Neural crest cell (in vitro differentiated cells): Measurements from ENCODE around the gene PPID. TPM values are rescaled to one million over a fixed set of nuclear protein-coding genes. Genes with fewer than 3 reads are reported as not detected.

Source experiments
- DNase-seq: peaks from one replicate; pipeline ENCODE4 v3.0.0; 2021; ENCODE audit warnings: low read depth, mixed read lengths, low spot score
- H3K27ac Mint-ChIP-seq: one replicate; pipeline ENCODE4 v1.8.0; 2021; ENCODE audit warnings: mild to moderate bottlenecking, mixed read lengths; ENCODE audit not compliant: unreplicated experiment
- H3K27me3 Mint-ChIP-seq: 2 replicates; pipeline ENCODE4 v1.8.0; 2021; ENCODE audit warnings: low read depth, mild to moderate bottlenecking, mixed read lengths
- H3K36me3 Mint-ChIP-seq: 2 replicates; pipeline ENCODE4 v1.8.0; 2021; ENCODE audit warnings: low read depth, mild to moderate bottlenecking, mixed read lengths
- H3K4me1 Mint-ChIP-seq: 2 replicates; pipeline ENCODE4 v1.8.0; 2021; ENCODE audit warnings: mixed read lengths
- H3K4me3 Mint-ChIP-seq: one replicate; pipeline ENCODE4 v1.8.0; 2021; ENCODE audit warnings: mild to moderate bottlenecking, mixed read lengths
- H3K9me3 Mint-ChIP-seq: 2 replicates; pipeline ENCODE4 v1.8.0; 2021; ENCODE audit warnings: mixed read lengths
- long read RNA-seq: library from polyadenylated mRNA; unstranded; transcript quantifications from one replicate; pipeline ENCODE4 v2.0.0, GENCODE V29; 2020
- total RNA-seq: library from RNA; stranded (reverse); gene quantifications from 2 replicates; pipeline ENCODE4 v1.2.1, GENCODE V29; 2021
- TF ChIP-seq, protein P1 (sequence below): fragments of 200-600 bp; sonication (generic); conservative IDR thresholded peaks from 2 replicates; pipeline ENCODE4 v1.5.0; 2021; ENCODE audit warnings: antibody characterized with exemption, mild to moderate bottlenecking

The PPID gene
- 38.5 and 40.2 TPM in 2 replicates for total RNA-seq
- long read RNA-seq, transcript PPID-201 (10 exons, 1,823 nt), result major isoform, 157 of 177 reads
- long read RNA-seq, partial matches to known transcripts, result 14 of 177 reads
- long read RNA-seq, other reads (novel, unspliced or antisense), result 6 of 177 reads

DNA sequence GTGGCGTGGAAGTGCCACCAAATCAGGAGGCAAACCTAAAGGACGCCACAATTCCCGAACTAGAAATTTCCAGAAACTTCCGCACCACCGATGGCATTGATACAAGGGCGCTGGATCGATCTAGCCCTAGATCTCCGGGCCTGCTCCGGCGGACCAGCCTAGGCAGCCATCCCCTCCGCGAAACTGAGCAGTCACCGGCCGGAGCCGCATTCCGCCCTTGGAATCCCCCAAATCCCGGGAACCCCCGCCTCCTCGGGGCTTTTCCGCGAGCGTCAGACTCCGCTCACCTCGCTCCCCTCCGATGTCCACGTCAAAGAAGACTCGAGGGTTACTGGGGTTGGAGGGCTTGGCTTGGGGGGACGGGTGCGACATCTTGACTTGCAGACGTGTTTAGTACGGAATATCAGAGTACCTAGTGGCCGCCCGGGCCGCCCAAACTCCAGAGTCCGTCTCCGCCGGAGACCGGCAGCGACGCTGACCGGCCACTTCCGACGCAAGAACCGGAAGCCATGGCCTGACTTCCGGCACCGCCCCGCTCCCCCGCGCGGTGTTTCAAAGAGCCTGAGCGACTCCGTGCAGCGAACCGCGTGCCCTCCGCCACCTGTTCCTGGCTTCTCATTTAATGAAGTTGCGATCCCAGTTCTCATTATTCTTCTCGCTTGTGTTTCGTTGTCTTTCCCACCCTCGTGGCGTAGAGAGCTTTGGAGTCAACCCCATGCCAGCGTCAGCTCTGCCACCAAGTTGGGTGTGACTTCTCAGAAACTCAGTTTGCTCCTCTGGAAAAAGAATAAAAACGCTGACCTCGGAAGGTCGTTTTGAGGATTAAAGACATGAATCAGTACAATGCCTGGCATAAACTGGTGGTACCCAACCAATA is at the start of gene PPID:
PPID (minus strand) TSS at position 480 of the 877 bp plus-strand sequence; CDS start at position 372, 108 bp downstream.
- H3K36me3 Mint-ChIP-seq, result peaks cover 8% of the 10 kb centered on the region
- peak; percentile 72 for DNase-seq
- no peaks in the 10 kb centered on the region for H3K9me3 Mint-ChIP-seq
- TF ChIP-seq, protein P1, sequence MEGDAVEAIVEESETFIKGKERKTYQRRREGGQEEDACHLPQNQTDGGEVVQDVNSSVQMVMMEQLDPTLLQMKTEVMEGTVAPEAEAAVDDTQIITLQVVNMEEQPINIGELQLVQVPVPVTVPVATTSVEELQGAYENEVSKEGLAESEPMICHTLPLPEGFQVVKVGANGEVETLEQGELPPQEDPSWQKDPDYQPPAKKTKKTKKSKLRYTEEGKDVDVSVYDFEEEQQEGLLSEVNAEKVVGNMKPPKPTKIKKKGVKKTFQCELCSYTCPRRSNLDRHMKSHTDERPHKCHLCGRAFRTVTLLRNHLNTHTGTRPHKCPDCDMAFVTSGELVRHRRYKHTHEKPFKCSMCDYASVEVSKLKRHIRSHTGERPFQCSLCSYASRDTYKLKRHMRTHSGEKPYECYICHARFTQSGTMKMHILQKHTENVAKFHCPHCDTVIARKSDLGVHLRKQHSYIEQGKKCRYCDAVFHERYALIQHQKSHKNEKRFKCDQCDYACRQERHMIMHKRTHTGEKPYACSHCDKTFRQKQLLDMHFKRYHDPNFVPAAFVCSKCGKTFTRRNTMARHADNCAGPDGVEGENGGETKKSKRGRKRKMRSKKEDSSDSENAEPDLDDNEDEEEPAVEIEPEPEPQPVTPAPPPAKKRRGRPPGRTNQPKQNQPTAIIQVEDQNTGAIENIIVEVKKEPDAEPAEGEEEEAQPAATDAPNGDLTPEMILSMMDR, result no peak
- peaks cover 10% of the 10 kb centered on the region for H3K27me3 Mint-ChIP-seq
- peak within 1 kb of the TSS; percentile 98 for H3K27ac Mint-ChIP-seq
- peaks cover 21% of the 10 kb centered on the region for H3K4me1 Mint-ChIP-seq
- H3K4me3 Mint-ChIP-seq, result peak within 1 kb of the TSS; percentile 97

DNA sequence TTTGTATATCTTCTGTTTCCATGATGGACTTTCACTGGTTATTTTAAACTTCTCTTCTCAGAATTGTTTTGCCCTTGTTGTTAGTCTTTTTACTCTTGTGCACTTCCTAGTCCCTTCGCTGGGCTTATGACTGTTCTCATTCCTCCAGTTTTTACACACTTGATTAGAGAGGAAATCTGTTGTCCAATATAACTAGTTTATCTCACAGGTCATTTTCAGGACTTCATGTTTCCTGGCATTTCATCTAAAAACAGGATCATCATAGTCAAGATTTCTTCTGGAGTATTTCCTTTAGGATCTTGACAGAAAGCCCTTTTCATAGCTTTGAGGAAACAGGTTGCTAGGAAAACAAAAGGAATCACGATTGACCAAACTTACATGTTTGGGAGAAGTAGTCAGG is 48.6 kb upstream of the PPID start:
- H3K27me3 Mint-ChIP-seq, result no peaks in the 10 kb centered on the region

DNA sequence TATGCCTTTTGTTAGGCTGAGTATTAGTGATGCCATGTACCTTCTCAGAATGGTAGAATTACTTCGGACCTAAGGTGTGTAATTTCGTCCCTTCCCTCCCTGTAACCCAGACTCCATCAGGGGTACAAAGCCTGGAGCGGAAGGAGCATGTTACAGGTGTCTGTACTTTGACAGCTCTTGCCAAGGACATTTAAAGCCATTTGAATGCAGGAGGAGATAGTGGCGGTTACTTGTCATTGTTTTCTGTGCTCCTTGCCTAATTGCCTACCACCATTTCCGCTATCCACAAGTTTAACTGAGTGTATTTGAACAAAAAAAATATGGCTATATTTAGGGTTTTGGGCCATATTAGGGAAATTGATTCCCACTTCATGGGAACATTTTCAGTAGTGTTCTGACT is 47.5 kb upstream of the PPID start:
- Mint-ChIP-seq H3K4me3 (peak overlapping the region; percentile 99), H3K27ac (no peak overlapping the region), H3K9me3 (no peaks in the 10 kb centered on the region), H3K36me3 (no peaks in the 10 kb centered on the region), H3K27me3 (no peaks in the 10 kb centered on the region), H3K4me1 (peaks cover 36% of the 10 kb centered on the region)
- no peak for DNase-seq
- TF ChIP-seq, protein P1, result no peak

More for the DNA sequence above, 48.6 kb upstream of the PPID start:
- peak overlapping the region; percentile 43 for H3K4me3 Mint-ChIP-seq
- no peak overlapping the region for H3K27ac Mint-ChIP-seq
- DNase-seq, result no peak
- peaks cover 36% of the 10 kb centered on the region for H3K4me1 Mint-ChIP-seq
- H3K9me3 Mint-ChIP-seq, result no peaks in the 10 kb centered on the region
- TF ChIP-seq, protein P1, result no peak
- H3K36me3 Mint-ChIP-seq, result no peaks in the 10 kb centered on the region

DNA sequence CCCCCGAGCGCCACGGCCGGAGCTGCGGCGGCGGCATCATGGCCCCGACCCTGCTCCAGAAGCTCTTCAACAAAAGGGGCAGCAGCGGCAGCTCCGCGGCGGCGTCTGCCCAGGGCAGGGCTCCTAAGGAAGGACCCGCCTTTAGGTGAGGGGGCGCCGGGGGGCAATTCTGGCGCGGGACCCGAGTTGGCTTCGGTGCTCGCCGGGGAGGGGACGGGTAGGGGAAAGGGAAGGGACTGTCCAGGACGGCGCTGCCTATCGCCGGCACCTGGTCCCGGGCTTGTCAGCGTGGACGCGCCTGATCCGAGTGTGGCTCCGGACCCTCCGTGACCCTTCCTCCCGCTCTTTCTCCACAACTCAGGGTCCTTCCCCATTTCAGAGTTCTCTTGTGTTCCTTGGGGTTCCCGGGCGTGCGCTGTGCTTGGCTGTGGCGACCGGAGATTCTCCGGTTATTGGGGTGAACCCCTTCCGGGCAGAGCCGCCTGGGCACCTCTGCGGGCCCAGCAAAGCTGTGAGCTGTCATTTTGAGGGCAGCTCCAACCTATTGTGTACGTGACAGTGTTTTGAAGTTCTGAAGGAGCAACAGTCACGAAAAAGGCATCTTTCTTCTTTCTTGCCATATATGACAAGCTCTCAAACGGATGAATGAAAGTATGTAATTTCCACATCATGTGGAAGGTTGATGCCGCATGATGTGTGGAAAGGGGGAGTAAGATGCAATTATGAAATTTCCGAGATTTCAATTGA is 46.2 kb upstream of the PPID start:
- peak; percentile 47 for DNase-seq
- Mint-ChIP-seq H3K4me3 (peak overlapping the region; percentile 99), H3K36me3 (no peaks in the 10 kb centered on the region), H3K27me3 (no peaks in the 10 kb centered on the region), H3K27ac (peak overlapping the region; percentile 96), H3K9me3 (no peaks in the 10 kb centered on the region), H3K4me1 (peaks cover 27% of the 10 kb centered on the region)
- TF ChIP-seq, protein P1, result no peak

DNA sequence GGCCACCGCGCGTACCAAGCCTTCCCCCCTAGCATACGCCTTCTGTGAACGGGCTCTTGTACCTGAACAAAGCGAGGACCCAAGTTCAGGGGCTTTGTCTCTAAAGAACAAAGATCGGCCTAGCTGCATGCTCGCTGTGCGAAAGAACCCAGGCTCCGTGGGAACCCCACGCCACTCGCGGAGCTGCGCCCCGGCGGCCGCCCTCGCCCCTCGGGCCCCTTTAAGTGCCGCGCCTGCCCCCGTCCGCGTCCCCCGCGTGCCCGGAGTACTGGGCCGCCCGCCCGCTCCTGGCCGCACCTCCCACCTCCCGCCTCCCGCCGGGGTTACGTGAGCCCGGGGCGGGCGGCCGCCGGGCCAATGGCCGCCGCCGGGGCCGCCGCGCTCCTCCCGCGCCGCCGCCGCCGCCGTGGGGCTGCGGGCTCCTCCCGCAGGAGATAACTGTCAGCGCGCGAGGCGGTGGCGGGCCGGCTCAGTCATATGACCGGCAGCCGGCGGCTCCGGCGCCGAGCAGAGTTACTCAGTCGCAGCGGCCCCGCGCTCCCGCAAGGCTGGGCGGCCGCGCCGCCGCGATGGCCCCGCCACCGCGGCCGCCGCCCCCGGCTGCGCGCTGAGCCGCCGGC is 45.5 kb upstream of the PPID start, which contains the start of gene FNIP2:
FNIP2 (plus strand) TSS at position 472 of the 620 bp plus-strand sequence. CDS start 187 bp downstream, outside the sequence.
- peaks cover 27% of the 10 kb centered on the region for H3K4me1 Mint-ChIP-seq
- H3K4me3 Mint-ChIP-seq, result peak within 1 kb of the TSS; percentile 99
- TF ChIP-seq, protein P1, result no peak

More for the DNA sequence above, 45.5 kb upstream of the PPID start, which contains the start of gene FNIP2:
- H3K9me3 Mint-ChIP-seq, result no peaks in the 10 kb centered on the region
- peak within 1 kb of the TSS; percentile 96 for H3K27ac Mint-ChIP-seq
- no peaks in the 10 kb centered on the region for H3K36me3 Mint-ChIP-seq
- peak; percentile 61 for DNase-seq
- no peaks in the 10 kb centered on the region for H3K27me3 Mint-ChIP-seq
